Body of pancreas (tissue), 4 donors: Measurements from ENCODE around the gene PGAP1.

Source experiments
- POLR2A ChIP-seq, 3 donors: fragments of 450-650 bp; IDR thresholded peaks; one replicate each; pipeline ENCODE4 v1.6.1; 2016; ENCODE audit warnings: antibody characterized with exemption in 3 of 3, mild to moderate bottlenecking in 2 of 3
- TF ChIP-seq, protein P1 (sequence below), 7 experiments: fragments of 450-650 bp in 4 of 7; fragments of 200-600 bp in 3 of 7; sonication (generic) in 3 of 7; IDR thresholded peaks; one replicate each; pipeline ENCODE4 v1.5.1; 2016 to 2019; ENCODE audit warnings: antibody characterized with exemption in 7 of 7

DNA sequence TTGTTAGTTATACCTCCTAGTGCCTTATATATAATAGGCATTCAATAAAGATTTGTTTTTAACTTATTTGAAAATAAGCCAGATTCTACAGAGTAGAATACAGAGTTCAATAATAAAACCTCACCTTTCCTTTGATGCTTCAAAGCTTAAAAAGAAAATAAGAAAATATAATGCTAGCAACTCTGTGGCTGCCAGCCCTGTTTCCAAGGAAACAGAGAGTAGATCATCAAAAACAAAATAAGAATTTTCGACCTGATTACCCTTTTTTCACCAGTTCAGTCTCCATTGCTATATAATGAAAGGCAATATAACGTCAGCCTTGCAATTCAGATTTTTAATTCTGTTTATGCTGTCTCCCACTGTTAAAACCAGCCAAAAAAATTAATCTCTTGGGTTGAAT lies 8.9 kb upstream of the PGAP1 start:
- TF ChIP-seq, protein P1, sequence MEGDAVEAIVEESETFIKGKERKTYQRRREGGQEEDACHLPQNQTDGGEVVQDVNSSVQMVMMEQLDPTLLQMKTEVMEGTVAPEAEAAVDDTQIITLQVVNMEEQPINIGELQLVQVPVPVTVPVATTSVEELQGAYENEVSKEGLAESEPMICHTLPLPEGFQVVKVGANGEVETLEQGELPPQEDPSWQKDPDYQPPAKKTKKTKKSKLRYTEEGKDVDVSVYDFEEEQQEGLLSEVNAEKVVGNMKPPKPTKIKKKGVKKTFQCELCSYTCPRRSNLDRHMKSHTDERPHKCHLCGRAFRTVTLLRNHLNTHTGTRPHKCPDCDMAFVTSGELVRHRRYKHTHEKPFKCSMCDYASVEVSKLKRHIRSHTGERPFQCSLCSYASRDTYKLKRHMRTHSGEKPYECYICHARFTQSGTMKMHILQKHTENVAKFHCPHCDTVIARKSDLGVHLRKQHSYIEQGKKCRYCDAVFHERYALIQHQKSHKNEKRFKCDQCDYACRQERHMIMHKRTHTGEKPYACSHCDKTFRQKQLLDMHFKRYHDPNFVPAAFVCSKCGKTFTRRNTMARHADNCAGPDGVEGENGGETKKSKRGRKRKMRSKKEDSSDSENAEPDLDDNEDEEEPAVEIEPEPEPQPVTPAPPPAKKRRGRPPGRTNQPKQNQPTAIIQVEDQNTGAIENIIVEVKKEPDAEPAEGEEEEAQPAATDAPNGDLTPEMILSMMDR (IDR thresholded peaks at IDR 0.05) = no peak
- TF ChIP-seq POLR2A (IDR thresholded peaks at IDR 0.05) = no peak
